HUES48 (cell line): ENCODE measurements around the gene BDKRB2.

Experiments used
- H3K27ac ChIP-seq: one replicate; pipeline ENCODE4 v1.7.0; 2013; ENCODE audit warnings: low read depth, low read length, inconsistent platforms
- H3K27me3 ChIP-seq: 2 replicates; pipeline ENCODE4 v1.6.1; 2013; ENCODE audit warnings: mild to moderate bottlenecking, low read length; ENCODE audit not compliant: control insufficient read depth, insufficient read depth
- H3K36me3 ChIP-seq: 2 replicates; pipeline ENCODE4 v1.6.1; 2013; ENCODE audit warnings: low read length; ENCODE audit not compliant: control insufficient read depth, insufficient read depth
- H3K4me1 ChIP-seq: 2 replicates; pipeline ENCODE4 v1.6.1; 2013; ENCODE audit warnings: mild to moderate bottlenecking, low read length; ENCODE audit not compliant: control insufficient read depth, insufficient read depth
- H3K4me3 ChIP-seq: 2 replicates; pipeline ENCODE4 v1.5.1; 2013; ENCODE audit warnings: mild to moderate bottlenecking, low read depth, low read length
- H3K9ac ChIP-seq: 2 replicates; pipeline ENCODE4 v1.6.1; 2013; ENCODE audit warnings: mild to moderate bottlenecking, low read depth, low read length, moderate library complexity
- H3K9me3 ChIP-seq: 2 replicates; pipeline ENCODE4 v1.6.1; 2013; ENCODE audit warnings: low read length; ENCODE audit not compliant: control insufficient read depth, insufficient read depth

The BDKRB2 gene

GRCh38 chr14:96245710-96246538 lies 41.3 kb downstream of the BDKRB2 start:
- H3K9me3 ChIP-seq = peaks cover 7% of the 10 kb centered on the region; the same call in 1 of the 2 replicates
- H3K4me3 ChIP-seq = no peak overlapping the region
- no peak overlapping the region for H3K9ac ChIP-seq
- H3K27me3 ChIP-seq = no peaks in the 10 kb centered on the region
- no peaks in the 10 kb centered on the region for H3K36me3 ChIP-seq
- peaks cover 6% of the 10 kb centered on the region; the same call in 1 of the 2 replicates for H3K4me1 ChIP-seq
- no peak overlapping the region for H3K27ac ChIP-seq

GRCh38 chr14:96246539-96246847 lies 41.9 kb downstream of the BDKRB2 start:
- Histone ChIP-seq H3K27me3 (no peaks in the 10 kb centered on the region), H3K9ac (no peak overlapping the region), H3K4me1 (peaks cover 9% of the 10 kb centered on the region; the same call in 1 of the 2 replicates), H3K36me3 (no peaks in the 10 kb centered on the region), H3K9me3 (peaks cover 7% of the 10 kb centered on the region; the same call in 1 of the 2 replicates), H3K4me3 (no peak overlapping the region), H3K27ac (no peak overlapping the region)

GRCh38 chr14:96247031-96247430 lies 42.4 kb downstream of the BDKRB2 start:
- H3K4me3 ChIP-seq = no peak overlapping the region
- peaks cover 7% of the 10 kb centered on the region; the same call in 1 of the 2 replicates for H3K9me3 ChIP-seq
- H3K36me3 ChIP-seq = no peaks in the 10 kb centered on the region
- no peaks in the 10 kb centered on the region for H3K27me3 ChIP-seq
- no peak overlapping the region for H3K27ac ChIP-seq
- H3K9ac ChIP-seq = no peak overlapping the region
- peaks cover 9% of the 10 kb centered on the region; the same call in 1 of the 2 replicates for H3K4me1 ChIP-seq

GRCh38 chr14:96249029-96249428 lies 44.4 kb downstream of the BDKRB2 start:
- H3K4me3 ChIP-seq = no peak overlapping the region
- H3K9me3 ChIP-seq = no peaks in the 10 kb centered on the region
- peaks cover 9% of the 10 kb centered on the region; the same call in 1 of the 2 replicates for H3K4me1 ChIP-seq
- no peaks in the 10 kb centered on the region for H3K36me3 ChIP-seq
- H3K9ac ChIP-seq = no peak overlapping the region
- no peak overlapping the region for H3K27ac ChIP-seq
- H3K27me3 ChIP-seq = no peaks in the 10 kb centered on the region

GRCh38 chr14:96250485-96250884 lies 45.8 kb downstream of the BDKRB2 start:
- no peak overlapping the region for H3K27ac ChIP-seq
- no peak overlapping the region for H3K9ac ChIP-seq
- no peaks in the 10 kb centered on the region for H3K27me3 ChIP-seq
- no peak overlapping the region for H3K4me3 ChIP-seq
- H3K9me3 ChIP-seq = no peaks in the 10 kb centered on the region
- H3K4me1 ChIP-seq = peaks cover 9% of the 10 kb centered on the region; the same call in 1 of the 2 replicates
- no peaks in the 10 kb centered on the region for H3K36me3 ChIP-seq

GRCh38 chr14:96251656-96252155 lies 47.1 kb downstream of the BDKRB2 start:
- no peak overlapping the region for H3K9ac ChIP-seq
- no peaks in the 10 kb centered on the region for H3K36me3 ChIP-seq
- no peaks in the 10 kb centered on the region for H3K27me3 ChIP-seq
- peaks cover 9% of the 10 kb centered on the region; the same call in 1 of the 2 replicates for H3K4me1 ChIP-seq
- no peaks in the 10 kb centered on the region for H3K9me3 ChIP-seq
- no peak overlapping the region for H3K27ac ChIP-seq
- H3K4me3 ChIP-seq = no peak overlapping the region

GRCh38 chr14:96252323-96252998 lies 47.8 kb downstream of the BDKRB2 start:
- Histone ChIP-seq H3K9ac (no peak overlapping the region), H3K36me3 (no peaks in the 10 kb centered on the region), H3K4me3 (no peak overlapping the region), H3K9me3 (no peaks in the 10 kb centered on the region), H3K27ac (no peak overlapping the region), H3K4me1 (peaks cover 9% of the 10 kb centered on the region; the same call in 1 of the 2 replicates), H3K27me3 (no peaks in the 10 kb centered on the region)

GRCh38 chr14:96252999-96253539 lies 48.4 kb downstream of the BDKRB2 start:
- Histone ChIP-seq H3K4me1 (peaks cover 9% of the 10 kb centered on the region; the same call in 1 of the 2 replicates), H3K36me3 (no peaks in the 10 kb centered on the region), H3K27me3 (no peaks in the 10 kb centered on the region), H3K9ac (no peak overlapping the region), H3K4me3 (no peak overlapping the region), H3K27ac (no peak overlapping the region), H3K9me3 (no peaks in the 10 kb centered on the region)

- no peaks in the 10 kb centered on the region for H3K27me3 ChIP-seq
- no peak overlapping the region for H3K27ac ChIP-seq
- H3K9me3 ChIP-seq = no peaks in the 10 kb centered on the region
- H3K4me1 ChIP-seq = peaks cover 9% of the 10 kb centered on the region; the same call in 1 of the 2 replicates
- no peak overlapping the region for H3K9ac ChIP-seq
- no peak overlapping the region for H3K4me3 ChIP-seq
- no peaks in the 10 kb centered on the region for H3K36me3 ChIP-seq
Observed at GRCh38 chr14:96254687-96255086, 50.0 kb downstream of the BDKRB2 start.

- Histone ChIP-seq H3K27ac (no peak within 1 kb of the TSS), H3K27me3 (no peaks in the 10 kb centered on the region), H3K4me1 (peaks cover 5% of the 10 kb centered on the region; the same call in 1 of the 2 replicates), H3K4me3 (no peak within 1 kb of the TSS), H3K9me3 (no peaks in the 10 kb centered on the region), H3K36me3 (no peaks in the 10 kb centered on the region), H3K9ac (no peak within 1 kb of the TSS)
Observed at GRCh38 chr14:96255501-96256366, 51.1 kb downstream of the BDKRB2 start, which contains the start of gene BDKRB1. BDKRB1 (plus strand) TSS chr14:96256210; CDS start chr14:96263683, 7,473 bp downstream.
